Endothelial cell of umbilical vein (primary cell): ENCODE data around the gene FOXP1. TPM values are rescaled to one million over a fixed set of nuclear protein-coding genes. Genes with fewer than 3 reads are reported as not detected.

Experiments
- BruUV-seq: library from RNA; stranded (reverse); fragments of 400-500 nt; replicated peaks from 2 replicates; lab custom pipeline; 2021; lab: Mats Ljungman, UMichigan
- CTCF ChIA-PET: fragments of 300-600, 350-600 bp; sonication (Branson Sonifier 250); formaldehyde crosslinking; loops from one replicate; lab custom pipeline; 2021; ENCODE audit warnings: antibody characterized with exemption, inconsistent platforms; lab: Charles Lee
- POLR2A ChIA-PET: fragments of 300-600, 350-600 bp; sonication (Branson Sonifier 250); formaldehyde crosslinking; loops from one replicate; lab custom pipeline; 2021; ENCODE audit warnings: antibody characterized with exemption, inconsistent platforms; lab: Charles Lee
- DNase-seq: peaks from one replicate; pipeline ENCODE4 v3.0.0-alpha.2; 2011; ENCODE audit warnings: low read depth, low spot score
- FAIRE-seq: peaks from 2 replicates; lab custom pipeline; 2011; peaks lifted over from hg19 to GRCh38; lab: Jason Lieb, UNC
- H2AFZ ChIP-seq: 2 replicates; pipeline ENCODE4 v1.6.0; 2012; ENCODE audit warnings: low read depth, low read length, control low read depth, inconsistent platforms
- H3K27ac ChIP-seq: 2 replicates; pipeline ENCODE4 v1.5.1; 2011; ENCODE audit warnings: low read depth, mild to moderate bottlenecking, control low read depth, low read length, moderate library complexity; ENCODE audit not compliant: insufficient read depth
- H3K27me3 ChIP-seq, 2 experiments: 2 replicates each; pipeline versions ENCODE4 v1.6.0 to v1.6.1; 2011; ENCODE audit warnings: low read length in 2 of 2, mixed read lengths in 1 of 2; ENCODE audit not compliant: control insufficient read depth in 2 of 2, insufficient read depth in 2 of 2
- H3K36me3 ChIP-seq, 2 experiments: 2 replicates in 1 of 2; 3 replicates in 1 of 2; pipeline ENCODE4 v1.5.1; 2011; ENCODE audit warnings: low read length in 2 of 2, mild to moderate bottlenecking in 1 of 2, moderate library complexity in 1 of 2; ENCODE audit not compliant: control insufficient read depth in 2 of 2, insufficient read depth in 2 of 2; ENCODE audit errors: extremely low read depth in 1 of 2
- H3K4me1 ChIP-seq: 3 replicates; pipeline ENCODE4 v1.5.1; 2011; ENCODE audit warnings: mild to moderate bottlenecking, low read length; ENCODE audit not compliant: control insufficient read depth, insufficient read depth; ENCODE audit errors: extremely low read depth
- H3K4me2 ChIP-seq: 2 replicates; pipeline ENCODE4 v1.6.1; 2011; ENCODE audit warnings: low read length, control low read depth, mixed read lengths; ENCODE audit not compliant: insufficient read depth
- H3K4me3 ChIP-seq, 3 experiments: fragments of 200-600 bp in 1 of 3; sonication (generic), shearing (Covaris generic) in 1 of 3; replicated peaks in 1 of 3; 2 replicates each; pipeline ENCODE4 v1.5.1; 2011 to 2016; ENCODE audit warnings: control low read depth in 3 of 3, low read length in 3 of 3, mild to moderate bottlenecking in 2 of 3, inconsistent platforms in 1 of 3, low read depth in 1 of 3, moderate library complexity in 1 of 3; ENCODE audit not compliant: insufficient read depth in 1 of 3
- H3K79me2 ChIP-seq: 2 replicates; pipeline ENCODE4 v1.6.0; 2012; ENCODE audit warnings: low read length, inconsistent platforms; ENCODE audit not compliant: control insufficient read depth, insufficient read depth
- H3K9ac ChIP-seq: replicated peaks from 2 replicates; pipeline ENCODE3; 2011; ENCODE audit warnings: low read length, control low read depth; ENCODE audit not compliant: insufficient read depth; ENCODE audit errors: extremely low read depth
- H3K9me1 ChIP-seq: replicated peaks from 3 replicates; pipeline ENCODE4 v1.6.0; 2011; ENCODE audit warnings: mild to moderate bottlenecking, low read length; ENCODE audit not compliant: control insufficient read depth, insufficient read depth; ENCODE audit errors: extremely low read depth
- H3K9me3 ChIP-seq: replicated peaks from 2 replicates; pipeline ENCODE4 v1.5.1; 2012; ENCODE audit warnings: low read length, inconsistent platforms; ENCODE audit not compliant: control insufficient read depth, insufficient read depth
- H4K20me1 ChIP-seq: replicated peaks from 2 replicates; pipeline ENCODE3; 2011; ENCODE audit warnings: mild to moderate bottlenecking, low read length; ENCODE audit not compliant: control insufficient read depth, insufficient read depth; ENCODE audit errors: extremely low read depth
- EZH2 ChIP-seq: IDR thresholded peaks from 2 replicates; pipeline ENCODE4 v1.6.1; 2012; ENCODE audit warnings: borderline replicate concordance, low read depth, mild to moderate bottlenecking, moderate library complexity, low read length, inconsistent platforms; ENCODE audit not compliant: severe bottlenecking
- FOS ChIP-seq: IDR thresholded peaks from 2 replicates; pipeline ENCODE4 v1.6.1; 2011; ENCODE audit warnings: mild to moderate bottlenecking, low read length, moderate library complexity, borderline replicate concordance; ENCODE audit not compliant: insufficient read depth
- GATA2 ChIP-seq: IDR thresholded peaks from 2 replicates; pipeline ENCODE4 v1.7.0; 2011; ENCODE audit warnings: low read depth, mild to moderate bottlenecking, moderate library complexity, mixed read lengths, low read length; ENCODE audit not compliant: insufficient read length, insufficient read depth
- JUN ChIP-seq: IDR thresholded peaks from 2 replicates; pipeline ENCODE4 v1.6.1; 2011; ENCODE audit warnings: borderline replicate concordance, low read depth; ENCODE audit not compliant: insufficient read length, insufficient read depth
- MYC ChIP-seq: IDR thresholded peaks from one replicate; pipeline ENCODE4 v1.6.1; 2011; ENCODE audit warnings: mild to moderate bottlenecking, low read depth, low read length
- POLR2A ChIP-seq: IDR thresholded peaks from 2 replicates; pipeline ENCODE4 v1.6.1; 2012; ENCODE audit warnings: low read depth, mild to moderate bottlenecking, control low read depth, low read length
- POLR2AphosphoS5 ChIP-seq: IDR thresholded peaks from 2 replicates; pipeline ENCODE4 v1.6.1; 2012; ENCODE audit warnings: low read depth, mild to moderate bottlenecking, control low read depth, low read length, moderate library complexity; ENCODE audit not compliant: insufficient read depth
- dilution Hi-C: fragments of 300-500 bp; cut with MboI; formaldehyde crosslinking; loops from one replicate; pipeline ENCODE4 v1.15.0; 2019; ENCODE audit warnings: low sequenced_read_pairs; ENCODE audit not compliant: extremely low pct_ligation_motif_present
- intact Hi-C: fragments of 100-400 bp; cut with micrococcal nuclease; formaldehyde crosslinking; loops from one replicate; pipeline ENCODE4 v1.10.0; 2022
- polyA plus RNA-seq, 4 experiments: library from polyadenylated mRNA; depleted of rRNA in 3 of 4; stranded (reverse) in 3 of 4; unstranded in 1 of 4; fragments of >200 nt; gene quantifications; 2 replicates each; pipeline versions ENCODE4 v1.2.1 to v1.2.3, GENCODE V29; 2011 to 2012; ENCODE audit warnings: missing spikeins in 1 of 4
- total RNA-seq: library from RNA; stranded (reverse); gene quantifications from 2 replicates; pipeline ENCODE4 v1.2.3, GENCODE V29; 2021
- TF ChIP-seq, protein P1 (sequence below), 2 donors: IDR thresholded peaks; 1 replicate in 1 of 2; 2 replicates in 1 of 2; pipeline ENCODE4 v1.5.1; 2011; ENCODE audit warnings: low read length in 2 of 2, mild to moderate bottlenecking in 2 of 2, moderate library complexity in 2 of 2, control low read depth in 1 of 2, inconsistent platforms in 1 of 2, low read depth in 1 of 2; ENCODE audit not compliant: insufficient read depth in 1 of 2; ENCODE audit errors: extremely low read depth in 1 of 2
- TF ChIP-seq, protein P2 (sequence below): IDR thresholded peaks from 2 replicates; pipeline ENCODE4 v1.6.1; 2011; ENCODE audit not compliant: insufficient read depth, insufficient read length

FOXP1 gene
- total and polyA plus RNA-seq, 2 donors (not counting 3 experiments of a cell fraction or from before 2014, with no cell fraction given), result 41.0 to 107 TPM

DNA sequence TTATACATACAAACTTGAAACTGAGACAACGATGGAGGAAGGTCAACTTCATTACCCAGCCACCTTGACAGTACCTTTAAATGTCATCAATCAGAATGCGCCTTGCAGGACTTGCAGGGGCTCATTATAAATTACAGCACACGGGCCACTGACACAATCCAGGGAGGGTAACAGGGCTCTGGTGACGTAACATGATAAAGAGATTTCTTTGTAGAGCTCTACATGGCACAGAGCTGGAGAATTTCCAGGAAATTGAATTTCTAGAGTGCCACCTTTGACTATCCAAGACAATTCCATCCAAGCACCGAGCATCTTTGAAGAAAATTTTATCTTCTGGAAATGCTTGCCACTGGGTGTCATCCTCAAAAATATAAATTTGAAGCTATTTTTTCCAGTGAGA, 486.0 kb downstream of the FOXP1 start:
- intact Hi-C loops (no loop called here), dilution Hi-C loops (no loop called here)
- Histone ChIP-seq H3K4me3 (no peak overlapping the region), H4K20me1 (no peaks in the 10 kb centered on the region), H3K27ac (no peak overlapping the region), H3K4me2 (no peak overlapping the region), H2AFZ (no peak overlapping the region), H3K9me1 (no peaks in the 10 kb centered on the region), H3K27me3 (no peaks in the 10 kb centered on the region), H3K4me1 (peaks cover 24% of the 10 kb centered on the region), H3K36me3 (no peaks in the 10 kb centered on the region), H3K9ac (no peak overlapping the region), H3K79me2 (peaks cover 10% of the 10 kb centered on the region), H3K9me3 (no peaks in the 10 kb centered on the region)
- DNase-seq (no peak), FAIRE-seq (no peak)
- no TSS peak for BruUV-seq
- ChIA-PET POLR2A (no interaction called here), CTCF (interaction anchor here (1.3 kb wide), 1 partner anchor 90 kb away, joined by 4 read pairs; no protein-coding TSS in a partner anchor)
- TF ChIP-seq, protein P1, sequence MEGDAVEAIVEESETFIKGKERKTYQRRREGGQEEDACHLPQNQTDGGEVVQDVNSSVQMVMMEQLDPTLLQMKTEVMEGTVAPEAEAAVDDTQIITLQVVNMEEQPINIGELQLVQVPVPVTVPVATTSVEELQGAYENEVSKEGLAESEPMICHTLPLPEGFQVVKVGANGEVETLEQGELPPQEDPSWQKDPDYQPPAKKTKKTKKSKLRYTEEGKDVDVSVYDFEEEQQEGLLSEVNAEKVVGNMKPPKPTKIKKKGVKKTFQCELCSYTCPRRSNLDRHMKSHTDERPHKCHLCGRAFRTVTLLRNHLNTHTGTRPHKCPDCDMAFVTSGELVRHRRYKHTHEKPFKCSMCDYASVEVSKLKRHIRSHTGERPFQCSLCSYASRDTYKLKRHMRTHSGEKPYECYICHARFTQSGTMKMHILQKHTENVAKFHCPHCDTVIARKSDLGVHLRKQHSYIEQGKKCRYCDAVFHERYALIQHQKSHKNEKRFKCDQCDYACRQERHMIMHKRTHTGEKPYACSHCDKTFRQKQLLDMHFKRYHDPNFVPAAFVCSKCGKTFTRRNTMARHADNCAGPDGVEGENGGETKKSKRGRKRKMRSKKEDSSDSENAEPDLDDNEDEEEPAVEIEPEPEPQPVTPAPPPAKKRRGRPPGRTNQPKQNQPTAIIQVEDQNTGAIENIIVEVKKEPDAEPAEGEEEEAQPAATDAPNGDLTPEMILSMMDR (IDR thresholded peaks at IDR 0.05; ENCODE audit: extremely low read depth in 1 of 2, insufficient read depth in 1 of 2, low read depth in 1 of 2, low read length in 2 of 2), result no peak
- no peak for TF ChIP-seq JUN
- no peak for TF ChIP-seq EZH2
- TF ChIP-seq FOS, result no peak

- Histone ChIP-seq H3K4me2 (no peak overlapping the region), H3K27ac (no peak overlapping the region), H3K9me1 (no peaks in the 10 kb centered on the region), H3K4me3 (no peak overlapping the region), H3K9ac (no peak overlapping the region), H3K79me2 (peaks cover 8% of the 10 kb centered on the region), H3K36me3 (no peaks in the 10 kb centered on the region), H4K20me1 (no peaks in the 10 kb centered on the region), H3K27me3 (no peaks in the 10 kb centered on the region), H3K4me1 (peaks cover 5% of the 10 kb centered on the region), H3K9me3 (no peaks in the 10 kb centered on the region), H2AFZ (no peak overlapping the region)
- ChIA-PET POLR2A (no interaction called here), CTCF (interaction anchor here (1.0 to 1.1 kb wide), 2 partner anchors 11 to 22 kb away, joined by 3 read pairs; no protein-coding TSS in a partner anchor)
- intact Hi-C loops (no loop called here), dilution Hi-C loops (no loop called here)
- FAIRE-seq (no peak), DNase-seq (no peak)
- TF ChIP-seq EZH2, result no peak
- TF ChIP-seq POLR2AphosphoS5, result no peak
- TF ChIP-seq JUN, result no peak
- TF ChIP-seq, protein P1 (IDR thresholded peaks at IDR 0.05; ENCODE audit: extremely low read depth in 1 of 2, insufficient read depth in 1 of 2, low read depth in 1 of 2, low read length in 2 of 2), result no peak
- no peak for TF ChIP-seq MYC
- TF ChIP-seq, protein P2, sequence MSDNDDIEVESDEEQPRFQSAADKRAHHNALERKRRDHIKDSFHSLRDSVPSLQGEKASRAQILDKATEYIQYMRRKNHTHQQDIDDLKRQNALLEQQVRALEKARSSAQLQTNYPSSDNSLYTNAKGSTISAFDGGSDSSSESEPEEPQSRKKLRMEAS, result no peak
- TF ChIP-seq POLR2A, result no peak
- TF ChIP-seq FOS, result no peak
- TF ChIP-seq GATA2, result no peak
- BruUV-seq, result no TSS peak
Measured at GRCh38 chr3:71095511-71096291, 487.8 kb downstream of the FOXP1 start.
